ENCODE results near the gene OVAAL.

GRCh38 chr1:180566495-180566894 lies 7.7 kb downstream of the OVAAL start:
- TF ChIP-seq CTCF (IDR thresholded peaks at IDR 0.05) (no peak), EZH2 (IDR thresholded peaks at IDR 0.05; ENCODE audit: borderline replicate concordance, insufficient read depth, low read depth, low read length, poor library complexity, severe bottlenecking) (no peak)
